Hepatocyte (in vitro differentiated cells): ENCODE data around the gene IL31RA.

Experiments
- EZH2phosphoT487 ChIP-seq: fragments of 200-600 bp; sonication (generic); IDR thresholded peaks from one replicate; pipeline ENCODE4 v1.6.1; 2018; ENCODE audit warnings: antibody characterized with exemption, mild to moderate bottlenecking, low read depth, moderate library complexity; ENCODE audit not compliant: unreplicated experiment, severe bottlenecking
- TF ChIP-seq, protein P1 (sequence below): fragments of 200-600 bp; sonication (generic); IDR thresholded peaks from 2 replicates; pipeline ENCODE4 v1.5.1; 2016; ENCODE audit warnings: antibody characterized with exemption, mild to moderate bottlenecking; ENCODE audit not compliant: poor library complexity

DNA sequence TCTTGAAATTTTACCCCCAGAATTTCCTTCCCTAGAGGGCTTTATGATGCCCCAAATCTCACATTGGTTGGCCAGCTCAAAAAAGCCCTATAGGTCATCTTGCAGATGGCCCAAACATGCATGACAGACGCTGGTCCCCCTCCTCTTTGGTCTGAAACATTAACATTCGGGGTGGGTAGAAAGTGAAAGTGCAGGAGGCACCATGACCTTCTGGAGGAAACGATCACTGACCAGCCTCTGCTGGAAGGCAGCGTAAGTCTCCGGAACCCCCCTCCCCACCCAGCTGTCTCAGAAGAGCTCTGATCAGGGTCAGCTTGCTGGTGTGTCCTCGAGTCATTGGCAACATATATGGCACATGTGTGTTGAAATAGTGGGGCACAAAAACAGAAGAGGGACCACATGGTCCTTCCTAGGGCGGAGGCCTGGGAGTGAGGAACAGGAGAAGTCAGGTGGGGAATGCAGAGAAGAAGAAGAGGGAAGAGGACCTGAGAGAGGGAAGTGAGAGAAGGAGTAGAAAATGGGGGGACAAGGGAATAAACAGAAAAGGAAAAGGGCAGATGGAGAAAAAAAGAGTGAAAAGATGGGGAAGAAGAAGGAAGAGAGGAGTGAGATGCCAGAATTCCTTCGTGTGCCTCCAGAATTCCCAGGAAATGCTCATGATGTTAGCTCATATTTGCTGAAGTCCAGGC lies 46.2 kb downstream of the IL31RA start:
- TF ChIP-seq, protein P1, sequence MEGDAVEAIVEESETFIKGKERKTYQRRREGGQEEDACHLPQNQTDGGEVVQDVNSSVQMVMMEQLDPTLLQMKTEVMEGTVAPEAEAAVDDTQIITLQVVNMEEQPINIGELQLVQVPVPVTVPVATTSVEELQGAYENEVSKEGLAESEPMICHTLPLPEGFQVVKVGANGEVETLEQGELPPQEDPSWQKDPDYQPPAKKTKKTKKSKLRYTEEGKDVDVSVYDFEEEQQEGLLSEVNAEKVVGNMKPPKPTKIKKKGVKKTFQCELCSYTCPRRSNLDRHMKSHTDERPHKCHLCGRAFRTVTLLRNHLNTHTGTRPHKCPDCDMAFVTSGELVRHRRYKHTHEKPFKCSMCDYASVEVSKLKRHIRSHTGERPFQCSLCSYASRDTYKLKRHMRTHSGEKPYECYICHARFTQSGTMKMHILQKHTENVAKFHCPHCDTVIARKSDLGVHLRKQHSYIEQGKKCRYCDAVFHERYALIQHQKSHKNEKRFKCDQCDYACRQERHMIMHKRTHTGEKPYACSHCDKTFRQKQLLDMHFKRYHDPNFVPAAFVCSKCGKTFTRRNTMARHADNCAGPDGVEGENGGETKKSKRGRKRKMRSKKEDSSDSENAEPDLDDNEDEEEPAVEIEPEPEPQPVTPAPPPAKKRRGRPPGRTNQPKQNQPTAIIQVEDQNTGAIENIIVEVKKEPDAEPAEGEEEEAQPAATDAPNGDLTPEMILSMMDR: no peak
- no peak for TF ChIP-seq EZH2phosphoT487
